NCI-H748 treated with DMSO at 0.1 percent for 48 hours (cell line): ENCODE data around the gene APLP1.
"Not testable (repeated sequence)": the region's sequence is repeated elsewhere in the genome, so short reads cannot be mapped to it uniquely, and the experiment has no call there.

Experiments
- DNase-seq: peaks from one replicate; lab custom pipeline; 2025; lab: John Stamatoyannopoulos, UW

APLP1 gene

DNA sequence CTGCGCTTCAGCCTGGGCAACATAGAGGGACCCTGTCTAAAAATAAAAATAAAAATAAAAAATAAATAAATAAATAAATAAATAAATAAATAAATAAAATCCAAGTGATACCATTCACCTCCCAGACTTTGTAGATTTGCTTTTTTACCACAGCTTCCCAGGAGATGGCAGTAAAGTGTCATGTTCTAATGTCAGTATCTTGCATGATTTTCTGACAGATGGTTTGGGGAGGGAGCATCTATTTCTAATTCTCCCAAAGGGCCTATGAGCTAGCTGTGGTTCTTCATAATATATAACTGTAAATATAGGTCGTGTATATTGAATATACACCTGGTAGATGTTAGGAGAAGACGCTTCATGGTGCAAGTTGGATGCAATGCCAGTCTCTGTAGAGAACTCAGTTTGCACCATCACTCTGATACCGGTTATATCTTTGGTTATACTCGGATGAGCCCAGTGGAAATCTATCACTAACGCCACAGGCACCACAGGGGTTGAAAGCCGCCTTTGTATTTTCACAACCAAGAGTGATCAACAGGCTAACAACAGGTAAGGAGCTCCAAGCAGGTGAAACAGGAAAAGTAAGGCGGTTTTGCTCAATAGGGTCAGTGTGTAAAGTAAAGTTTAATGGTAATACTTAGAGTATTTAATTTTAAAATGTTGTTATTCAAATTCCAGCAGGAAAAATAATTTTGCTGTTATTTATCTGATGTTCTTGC lies 13.9 kb downstream of the APLP1 start:
- peak; percentile 74 for DNase-seq

- DNase-seq = no peak
These were observed 15.5 kb downstream of the APLP1 start for GRCh38 chr19:35883882-35884281.

- no peak for DNase-seq
These were observed 16.9 kb downstream of the APLP1 start for GRCh38 chr19:35885225-35885738.

- no peak for DNase-seq
These were observed 17.5 kb downstream of the APLP1 start for GRCh38 chr19:35885904-35886303.

GRCh38 chr19:35887197-35887596 lies 18.8 kb downstream of the APLP1 start:
- DNase-seq = no peak

DNA sequence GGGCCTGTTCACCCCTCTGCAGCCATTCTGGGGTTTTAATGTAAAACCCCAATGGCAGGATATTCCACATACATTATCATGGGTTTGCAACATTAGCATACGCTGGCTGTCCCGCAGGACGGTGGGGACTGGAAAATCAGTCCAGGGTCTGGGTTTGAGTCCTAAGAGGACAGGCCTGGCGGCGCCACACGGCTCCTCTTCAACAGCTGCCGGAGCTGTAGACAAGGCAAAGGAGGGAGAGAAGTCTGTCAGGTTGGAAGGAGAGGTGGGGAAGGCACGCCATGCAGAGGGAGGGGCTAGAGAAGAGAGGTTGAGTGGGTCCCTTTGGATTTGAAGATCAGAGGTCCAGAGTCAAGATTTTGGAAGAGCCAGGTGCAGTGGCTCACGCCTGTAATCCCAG lies 20.0 kb downstream of the APLP1 start:
- no peak for DNase-seq

GRCh38 chr19:35889370-35890112 lies 21.2 kb downstream of the APLP1 start:
- DNase-seq = no peak

DNA sequence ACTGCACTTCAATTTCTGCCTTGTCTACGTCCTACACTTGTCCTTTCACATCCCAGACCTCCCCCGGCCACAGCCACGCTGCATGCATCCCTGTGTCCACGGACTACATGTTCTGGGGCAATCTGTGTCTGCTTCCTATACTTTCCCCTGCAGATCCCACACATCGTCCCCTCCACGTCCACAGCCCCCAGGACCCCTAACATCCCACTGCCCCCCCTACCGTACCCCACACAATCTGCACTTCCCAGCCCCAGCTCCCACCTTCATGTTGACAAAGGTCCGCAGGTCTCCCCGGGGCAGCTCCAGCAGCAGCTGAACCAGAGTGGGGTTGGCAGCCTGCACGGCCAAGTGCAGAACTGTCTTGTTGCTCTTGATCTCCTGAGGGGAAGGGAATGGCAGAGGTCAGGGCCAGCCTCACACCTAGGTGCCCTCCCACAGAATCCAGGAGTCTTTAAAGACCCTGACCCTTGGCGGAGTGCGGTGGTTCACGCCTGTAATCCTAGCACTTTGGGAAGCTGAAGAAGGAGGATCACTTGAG lies 21.8 kb downstream of the APLP1 start:
- no peak for DNase-seq

DNA sequence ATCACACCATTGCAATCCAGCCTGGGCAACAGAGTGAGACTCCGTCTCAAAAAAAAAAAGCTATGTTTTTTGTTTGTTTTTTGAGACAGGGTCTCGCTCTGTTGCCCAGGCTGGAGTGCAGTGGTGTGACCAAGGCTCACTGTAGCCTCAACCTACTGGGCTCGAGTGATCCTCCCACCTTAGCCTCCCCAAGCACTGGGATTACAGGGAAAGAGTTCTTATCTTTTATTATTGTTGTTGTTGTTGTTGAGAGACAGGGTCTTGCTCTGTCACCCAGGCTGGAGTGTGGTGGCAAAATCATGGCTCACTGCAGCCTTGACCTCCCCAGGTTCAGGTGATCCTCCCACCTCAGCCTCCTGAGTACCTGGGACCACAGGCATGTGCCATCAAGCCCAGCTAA lies 23.4 kb downstream of the APLP1 start:
- not testable (repeated sequence) for DNase-seq

DNA sequence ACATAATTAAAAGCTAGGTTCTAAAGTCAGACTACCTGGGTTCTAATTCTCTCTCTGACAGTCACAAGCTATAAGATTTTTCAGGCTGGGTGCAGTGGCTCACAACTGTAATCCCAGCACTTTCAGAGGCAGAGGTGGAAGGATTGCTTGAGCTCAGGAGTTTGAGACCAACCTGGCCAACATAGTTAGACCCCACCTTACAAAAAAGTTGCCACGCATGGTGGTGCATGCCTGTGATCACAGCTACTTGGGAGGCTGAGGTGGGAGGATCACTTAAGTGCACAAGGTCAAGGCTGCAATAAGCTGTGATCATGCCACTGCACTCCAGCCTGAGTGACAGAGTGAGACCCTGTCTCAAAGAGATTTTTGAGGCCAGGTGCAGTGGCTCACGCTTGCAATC lies 26.0 kb downstream of the APLP1 start:
- no peak for DNase-seq

DNA sequence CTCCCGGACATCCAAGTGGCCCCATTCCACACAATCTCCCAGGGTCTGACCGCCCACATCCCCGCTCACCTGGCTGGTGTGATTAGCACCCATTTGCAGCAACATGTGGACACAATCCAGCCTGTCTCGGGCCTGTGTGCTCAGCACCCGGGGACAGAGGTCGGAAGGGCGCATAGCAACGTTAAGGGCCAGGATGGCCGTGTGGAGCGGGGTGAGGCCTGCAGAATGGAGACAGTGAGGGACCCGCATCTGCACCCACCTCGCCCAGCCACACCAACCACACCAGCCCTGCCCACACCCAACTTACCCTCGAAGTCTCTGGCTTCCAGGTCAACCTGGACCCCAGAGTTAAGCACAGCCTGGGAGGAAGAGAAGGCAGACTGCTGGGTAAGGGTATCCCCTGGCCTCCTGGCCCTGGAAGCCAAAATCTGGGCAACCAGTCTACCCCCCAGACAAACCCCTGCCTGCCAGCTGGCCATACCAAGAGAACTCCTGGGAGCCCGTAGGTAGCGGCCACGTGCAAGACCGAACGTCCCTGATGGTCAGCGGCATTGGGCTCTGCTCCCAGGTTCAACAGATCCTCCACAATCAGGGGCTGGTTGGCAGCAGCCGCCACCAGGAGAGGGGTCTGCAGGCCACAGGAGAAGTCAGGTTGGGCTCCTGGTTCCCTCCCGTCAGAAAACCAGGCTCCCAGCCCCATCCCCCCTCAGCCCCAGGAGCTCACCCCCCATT lies 27.7 kb downstream of the APLP1 start:
- DNase-seq = no peak

DNA sequence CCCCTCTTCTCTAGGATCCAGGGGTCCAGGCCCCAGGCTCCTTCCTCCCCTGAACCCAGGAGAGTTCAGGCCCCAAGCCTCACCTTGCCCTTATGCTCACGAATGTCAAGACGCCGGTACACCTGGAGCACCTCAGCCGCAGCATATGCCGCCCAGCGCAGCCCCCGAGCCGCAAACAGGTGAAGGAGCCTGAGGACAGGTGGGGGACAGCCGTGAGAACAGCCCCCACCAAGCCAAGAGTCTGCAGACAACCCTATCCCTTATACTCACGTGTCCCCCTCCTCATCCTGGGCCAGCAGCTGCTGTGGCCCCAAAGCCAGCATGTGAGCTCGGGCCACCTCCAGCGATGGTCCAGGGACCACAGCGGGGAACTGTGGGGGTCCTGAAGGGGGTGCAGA lies 28.3 kb downstream of the APLP1 start:
- no peak for DNase-seq

GRCh38 chr19:35897706-35898451 lies 29.5 kb downstream of the APLP1 start:
- DNase-seq = no peak

GRCh38 chr19:35898499-35898809 lies 30.1 kb downstream of the APLP1 start:
- DNase-seq = no peak

GRCh38 chr19:35899547-35900214 lies 31.3 kb downstream of the APLP1 start:
- DNase-seq = peak; percentile 41

DNA sequence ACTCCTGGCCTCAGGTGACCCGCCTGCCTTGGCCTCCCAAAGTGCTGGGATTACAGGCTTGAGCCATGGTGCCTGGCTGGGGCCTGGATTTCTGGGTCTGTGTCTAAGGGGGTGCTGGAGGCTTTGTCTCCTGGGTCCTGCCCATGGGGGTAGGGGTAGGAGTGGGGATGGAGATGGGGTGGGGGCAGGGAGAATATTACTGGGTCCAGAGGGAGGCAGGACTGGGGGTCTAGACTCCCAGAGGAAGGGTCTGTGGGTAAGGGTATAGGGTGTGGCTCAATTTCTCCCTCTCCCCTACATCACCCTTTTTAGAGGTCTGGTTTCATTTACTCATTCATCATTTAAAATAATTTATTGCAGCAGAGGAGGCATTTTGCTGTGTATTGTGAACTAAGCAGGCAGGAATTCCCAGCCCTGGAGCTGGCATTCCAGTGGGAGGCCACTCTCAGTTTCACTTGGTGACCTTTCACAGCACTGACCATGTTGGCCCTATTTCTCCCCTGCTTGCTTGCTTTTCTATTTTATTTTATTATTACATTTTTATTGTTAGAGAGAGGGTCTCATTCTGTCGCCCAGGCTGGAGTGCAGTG lies 32.8 kb downstream of the APLP1 start:
- DNase-seq = no peak

DNA sequence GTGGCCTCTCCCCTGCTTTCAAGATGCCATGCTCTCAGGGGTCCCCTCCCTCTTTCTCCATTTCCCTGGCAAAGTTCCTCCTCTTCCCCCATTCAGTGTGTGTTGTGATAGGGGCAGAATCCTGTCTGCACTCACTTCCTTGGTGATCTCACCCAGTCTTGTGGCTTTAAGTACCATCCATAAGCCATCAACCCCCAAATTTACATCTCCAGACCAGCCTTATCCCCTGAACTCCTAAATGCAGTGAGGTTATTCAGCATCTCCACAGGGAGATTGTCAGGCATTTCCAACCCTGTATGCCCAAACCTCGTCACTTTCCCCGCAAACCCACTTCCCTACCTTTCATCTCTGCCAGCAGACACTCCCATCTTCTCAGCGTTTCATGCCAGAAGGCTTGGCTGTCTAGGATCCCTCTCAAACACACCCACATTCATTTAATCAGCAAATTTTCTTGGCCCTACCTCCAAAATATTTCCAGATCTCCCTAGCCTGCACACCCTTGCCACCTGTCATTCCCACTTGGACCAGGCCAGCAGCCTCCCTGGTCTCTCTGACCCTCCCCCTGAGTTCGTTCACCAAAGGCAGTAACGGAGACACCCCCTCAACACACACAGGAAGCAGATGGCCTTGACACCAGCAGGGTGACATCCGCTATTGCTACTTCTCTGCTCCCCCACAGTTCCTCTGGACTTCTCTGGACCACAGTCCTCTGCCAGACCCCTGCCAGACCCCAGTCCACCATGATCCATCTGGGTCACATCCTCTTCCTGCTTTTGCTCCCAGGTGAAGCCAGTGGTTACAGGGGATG lies 33.7 kb downstream of the APLP1 start, which contains the start of gene HCST:
Gene HCST, plus strand, starts transcription at position 676 of the 808 bp plus-strand sequence. Its CDS starts 65 bp downstream, at position 741.
- DNase-seq = no peak

DNA sequence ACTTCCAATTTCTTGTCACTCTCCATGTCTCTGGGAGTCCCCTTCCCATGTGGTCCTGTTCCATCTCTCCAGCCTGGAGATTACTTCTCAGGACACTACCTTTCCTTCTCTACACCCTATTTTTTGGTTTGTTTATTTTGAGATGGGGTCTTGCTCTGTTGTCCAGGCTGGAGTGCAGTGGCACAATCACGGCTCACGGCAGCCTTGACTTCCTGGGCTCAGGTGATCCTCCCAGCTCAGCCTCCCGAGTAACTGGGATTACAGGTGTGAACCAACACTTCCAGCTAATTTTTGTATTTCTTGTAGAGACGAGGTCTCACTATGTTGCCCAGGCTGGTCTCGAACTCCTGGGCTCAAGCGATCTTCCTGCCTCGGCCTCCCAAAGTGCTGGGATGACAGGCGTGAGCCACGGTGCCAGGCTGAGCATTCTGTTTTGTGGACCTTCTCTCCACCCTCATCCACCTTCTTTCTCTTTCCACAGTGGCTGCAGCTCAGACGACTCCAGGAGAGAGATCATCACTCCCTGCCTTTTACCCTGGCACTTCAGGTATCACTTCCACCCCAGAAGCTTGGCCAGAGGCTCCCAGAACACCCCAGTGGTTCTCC lies 34.6 kb downstream of the APLP1 start:
- no peak for DNase-seq

DNA sequence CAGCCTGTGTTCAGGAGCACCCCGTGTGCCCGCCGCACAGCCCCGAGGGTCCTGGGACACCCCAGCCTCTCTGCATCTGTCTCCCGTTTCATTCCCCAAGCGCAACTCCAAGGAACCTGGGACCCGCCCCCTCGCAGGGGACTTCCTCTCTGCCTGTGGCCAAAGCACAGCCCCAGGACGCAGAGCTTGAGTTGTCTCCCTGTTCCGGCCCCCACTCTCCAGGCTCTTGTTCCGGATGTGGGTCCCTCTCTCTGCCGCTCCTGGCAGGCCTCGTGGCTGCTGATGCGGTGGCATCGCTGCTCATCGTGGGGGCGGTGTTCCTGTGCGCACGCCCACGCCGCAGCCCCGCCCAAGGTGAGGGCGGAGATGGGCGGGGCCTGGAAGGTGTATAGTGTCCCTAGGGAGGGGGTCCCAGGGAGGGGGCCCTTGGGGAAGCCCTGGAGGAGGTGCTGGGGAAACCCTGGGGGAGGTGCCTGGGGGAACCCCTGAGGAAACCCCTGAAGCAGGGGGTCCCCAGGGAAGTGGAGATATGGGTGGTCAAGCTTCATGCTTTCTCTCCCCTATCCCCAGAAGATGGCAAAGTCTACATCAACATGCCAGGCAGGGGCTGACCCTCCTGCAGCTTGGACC lies 35.3 kb downstream of the APLP1 start:
- DNase-seq = no peak
